ENCODE measurements around the gene TAF3.
"Not testable (repeated sequence)": the region's sequence is repeated elsewhere in the genome, so short reads cannot be mapped to it uniquely, and the experiment has no call there.

TAF3 gene

GRCh38 chr10:7811000-7811399 lies 7.3 kb upstream of the TAF3 start:
- ATAC-seq: no peak

- not testable (repeated sequence) for ATAC-seq
Observed at GRCh38 chr10:7811743-7812142, 6.6 kb upstream of the TAF3 start.

- no peak for ATAC-seq
Observed at GRCh38 chr10:7813481-7813880, 4.8 kb upstream of the TAF3 start.

GRCh38 chr10:7817576-7817975 lies 729 bp upstream of the TAF3 start:
- ATAC-seq: no peak

- no peak for ATAC-seq
Observed at GRCh38 chr10:7817984-7818294, 366 bp upstream of the TAF3 start.

- no peak for ATAC-seq
Observed at GRCh38 chr10:7819121-7819460, 786 bp downstream of the TAF3 start.

- ATAC-seq: no peak
Observed at GRCh38 chr10:7824251-7824650, 5.9 kb downstream of the TAF3 start.

GRCh38 chr10:7826971-7827370 lies 8.7 kb downstream of the TAF3 start:
- no peak for ATAC-seq

- ATAC-seq: no peak
Observed at GRCh38 chr10:7829289-7829834, 11.1 kb downstream of the TAF3 start.

- no peak for ATAC-seq
Observed at GRCh38 chr10:7832060-7832459, 13.8 kb downstream of the TAF3 start.

GRCh38 chr10:7833210-7833609 lies 14.9 kb downstream of the TAF3 start:
- no peak for ATAC-seq

- ATAC-seq: no peak
Observed at GRCh38 chr10:7834262-7834661, 16.0 kb downstream of the TAF3 start.

GRCh38 chr10:7836571-7836970 lies 18.3 kb downstream of the TAF3 start:
- no peak for ATAC-seq

GRCh38 chr10:7846591-7846990 lies 28.3 kb downstream of the TAF3 start:
- ATAC-seq: no peak

GRCh38 chr10:7853226-7853842 lies 35.0 kb downstream of the TAF3 start:
- no peak for ATAC-seq

- ATAC-seq: no peak
Observed at GRCh38 chr10:7853890-7854289, 35.6 kb downstream of the TAF3 start.

- ATAC-seq: no peak
Observed at GRCh38 chr10:7855205-7855604, 36.9 kb downstream of the TAF3 start.

GRCh38 chr10:7856678-7857077 lies 38.4 kb downstream of the TAF3 start:
- ATAC-seq: no peak

- no peak for ATAC-seq
Observed at GRCh38 chr10:7857262-7857661, 39.0 kb downstream of the TAF3 start.

- no peak for ATAC-seq
Observed at GRCh38 chr10:7861509-7862120, 43.3 kb downstream of the TAF3 start.

- ATAC-seq: no peak
Observed at GRCh38 chr10:7862121-7862514, 43.8 kb downstream of the TAF3 start.

GRCh38 chr10:7866176-7866575 lies 47.9 kb downstream of the TAF3 start:
- ATAC-seq: no peak

GRCh38 chr10:7872041-7872442 lies 53.7 kb downstream of the TAF3 start:
- ATAC-seq: no peak

- no peak for ATAC-seq
Observed at GRCh38 chr10:7874864-7875263, 56.6 kb downstream of the TAF3 start.

- ATAC-seq: no peak
Observed at GRCh38 chr10:7876541-7877127, 58.3 kb downstream of the TAF3 start.
